HG03064 (cell line): Measurements from ENCODE around the gene EDEM1.
"Not testable (repeated sequence)": the region's sequence is repeated elsewhere in the genome, so short reads cannot be mapped to it uniquely, and the experiment has no call there.

Experiments
- ATAC-seq: cut with Tn5 transposase; IDR thresholded peaks from one replicate; pipeline ENCODE4 v1.9.1; 2021; ENCODE audit warnings: low read depth; ENCODE audit not compliant: unreplicated experiment

The EDEM1 gene

DNA sequence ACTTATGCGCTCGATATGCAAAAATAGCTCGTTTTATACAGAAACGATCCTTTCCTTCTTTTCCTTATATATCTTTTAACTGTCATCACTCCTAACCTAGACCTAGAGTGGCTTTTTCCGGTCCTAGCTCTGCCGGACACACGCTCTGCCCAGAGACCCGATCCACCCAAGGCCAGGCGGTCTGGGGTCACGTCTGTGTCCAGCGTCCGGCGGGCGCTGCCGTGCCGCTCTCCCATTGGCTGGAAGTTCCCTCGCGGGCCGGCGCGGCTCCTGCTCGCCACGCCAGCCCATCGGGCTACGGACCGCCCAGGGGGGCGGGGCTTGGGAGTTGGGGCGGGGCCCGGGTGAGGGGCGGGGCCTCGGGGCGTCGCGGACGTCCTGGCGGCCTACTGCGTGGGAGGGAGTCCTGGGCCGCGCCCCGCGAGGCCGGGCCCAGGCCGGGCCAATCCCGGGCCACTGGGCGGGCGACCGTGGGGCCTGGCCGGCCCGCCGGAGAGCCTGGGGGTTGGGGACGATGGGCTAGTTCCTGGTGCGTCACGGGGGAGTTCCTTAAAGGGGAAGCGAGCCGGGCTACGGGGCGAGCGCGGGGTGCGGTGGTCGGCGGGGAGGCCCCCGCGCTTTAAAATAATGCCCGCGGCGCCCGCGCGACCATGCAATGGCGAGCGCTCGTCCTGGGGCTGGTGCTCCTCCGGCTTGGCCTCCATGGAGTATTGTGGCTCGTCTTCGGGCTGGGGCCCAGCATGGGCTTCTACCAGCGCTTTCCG, at the start of gene EDEM1:
EDEM1 (plus strand) TSS at position 552 of the 764 bp plus-strand sequence; CDS start at position 651, 99 bp downstream.
- peak; percentile 79 for ATAC-seq

DNA sequence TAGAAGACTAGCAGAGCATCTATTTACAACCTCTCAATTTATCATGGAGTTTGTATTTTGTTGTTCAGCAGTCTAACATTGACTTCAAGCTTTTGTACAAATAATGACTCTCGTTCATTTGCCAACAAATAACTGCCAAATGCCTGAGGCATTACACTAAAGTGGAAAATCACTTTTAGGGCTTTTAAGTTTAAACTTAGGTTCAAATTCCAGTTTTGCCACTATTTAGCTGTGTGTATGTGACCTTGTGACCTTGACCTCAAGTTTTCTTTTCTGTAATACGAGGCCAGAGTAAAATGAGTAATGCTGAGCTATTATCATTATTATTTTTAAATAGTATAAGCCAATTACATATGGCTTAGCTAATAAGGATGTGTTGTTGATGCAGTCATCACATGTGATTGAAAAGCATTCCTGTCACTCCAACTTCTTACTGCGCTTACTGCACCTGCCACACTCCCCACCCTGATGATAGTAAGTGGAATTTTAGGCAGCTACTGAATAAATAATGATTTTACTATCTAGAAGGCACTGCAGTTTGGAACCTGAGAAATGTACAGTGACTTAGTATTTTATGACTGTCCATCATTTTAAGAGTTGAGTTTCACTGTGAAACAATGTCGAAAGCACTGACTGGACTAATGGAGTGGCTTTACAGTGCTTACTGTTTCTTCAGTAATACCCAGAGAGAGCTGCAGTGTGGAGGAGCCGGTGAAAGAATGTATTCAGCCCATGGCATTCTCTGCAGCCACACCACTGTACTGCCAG, 49.1 kb upstream of the EDEM1 start:
- ATAC-seq = no peak

DNA sequence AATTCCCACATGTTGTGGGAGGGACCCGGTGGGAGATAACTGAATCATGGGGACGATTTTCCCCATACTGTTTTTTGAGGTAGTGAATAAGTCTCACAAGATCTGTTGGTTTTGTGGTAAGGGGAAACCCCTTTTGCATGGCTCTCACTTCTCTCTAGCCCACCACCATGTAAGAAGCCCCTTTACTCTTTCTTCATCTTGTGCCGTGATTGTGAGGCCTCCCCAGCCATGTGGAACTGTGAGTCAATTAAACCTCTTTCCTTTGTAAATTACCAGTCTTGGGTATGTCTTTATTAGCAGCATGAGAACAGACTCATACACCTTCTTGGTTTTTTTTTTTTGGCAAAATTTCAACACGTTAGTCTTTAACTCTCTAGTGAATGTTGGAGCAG, 47.3 kb upstream of the EDEM1 start:
- ATAC-seq = no peak

DNA sequence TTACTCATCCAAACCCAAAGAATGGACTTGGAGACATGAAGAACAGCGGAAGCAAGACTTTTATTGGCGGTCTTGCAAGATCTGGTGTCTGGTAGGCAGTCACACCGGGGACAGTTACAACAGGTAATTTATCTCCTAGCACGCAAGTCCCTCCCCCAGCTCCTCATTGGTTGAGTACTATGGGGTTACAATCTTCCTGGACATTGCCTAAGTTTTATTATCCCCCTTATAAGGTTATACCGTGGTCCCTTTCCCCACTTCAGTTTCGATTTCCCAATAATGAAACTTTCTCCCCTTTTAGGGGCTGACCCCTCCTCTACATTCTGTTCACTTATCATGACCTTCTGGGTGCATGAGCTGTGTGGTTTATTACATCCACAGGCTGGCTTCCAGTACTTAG, 46.7 kb upstream of the EDEM1 start:
- no peak for ATAC-seq

DNA sequence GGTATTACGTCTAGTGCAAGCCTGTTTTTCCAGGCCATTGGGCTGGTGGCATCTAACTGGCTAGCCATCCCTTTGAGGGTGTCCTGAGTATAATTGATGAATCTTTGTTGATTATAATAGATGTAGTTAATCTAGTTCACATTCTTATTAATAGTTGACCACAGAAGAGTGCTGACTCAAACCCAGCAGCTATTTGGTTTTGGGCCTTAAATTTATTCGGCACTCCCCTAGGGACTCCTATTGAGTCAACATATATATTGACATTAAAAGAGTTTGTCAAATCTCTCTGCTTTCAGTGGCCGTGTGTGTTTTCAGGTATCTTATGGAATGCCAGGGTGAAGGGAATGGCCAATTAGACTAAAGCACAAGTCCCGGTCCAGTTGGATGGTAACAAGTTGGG, 45.7 kb upstream of the EDEM1 start:
- ATAC-seq = no peak

DNA sequence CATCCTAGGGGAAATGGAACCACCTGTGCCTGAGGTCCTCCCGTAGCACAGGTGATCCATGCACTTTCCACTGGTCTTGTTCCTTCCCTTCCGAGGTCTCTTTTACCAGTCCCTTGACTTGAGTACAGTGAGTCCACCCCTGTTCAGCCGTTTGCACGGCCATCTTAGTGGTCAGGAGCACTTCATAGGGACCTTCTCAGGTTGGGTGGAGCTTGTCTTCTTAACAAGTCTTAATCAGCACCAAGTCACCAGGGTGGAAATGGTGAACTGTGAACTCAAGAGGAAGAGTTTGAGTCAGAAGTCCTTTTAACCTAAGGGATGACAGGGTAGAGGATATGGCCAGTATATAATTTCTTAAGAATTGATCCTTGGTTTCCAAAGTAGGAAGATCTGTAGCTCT, 44.0 kb upstream of the EDEM1 start:
- ATAC-seq = no peak

DNA sequence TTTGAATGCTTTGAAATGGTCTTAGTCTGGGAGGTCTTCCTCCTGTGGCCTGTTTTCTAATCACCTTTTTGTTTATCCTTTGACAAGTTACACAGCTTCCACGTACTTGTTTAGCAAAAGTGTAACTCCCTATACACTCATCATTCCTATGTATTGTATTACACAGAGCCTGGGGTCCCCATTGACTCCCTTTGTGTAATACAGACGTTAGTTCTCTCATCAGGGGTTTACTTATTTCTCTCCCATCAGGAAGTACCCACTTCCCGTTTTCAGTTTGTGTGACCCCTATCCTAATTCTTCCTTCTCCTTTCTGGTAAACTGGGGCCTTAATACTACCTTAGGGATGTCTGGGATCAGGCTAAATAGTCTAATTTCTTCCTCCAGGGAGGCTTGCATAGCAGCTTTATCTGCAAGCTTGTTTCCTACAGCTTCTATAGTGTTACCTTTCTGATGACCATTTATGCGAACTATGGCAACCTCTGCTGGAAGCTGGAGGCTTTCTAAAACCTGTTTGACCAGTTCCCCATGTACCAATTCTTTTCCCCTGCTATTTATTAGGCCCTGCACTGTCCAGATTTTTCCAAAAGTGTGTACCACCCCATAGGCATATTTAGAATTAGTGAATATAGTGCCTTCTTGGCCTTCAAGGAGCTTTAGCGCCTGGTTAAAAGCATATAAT, 43.1 kb upstream of the EDEM1 start:
- no peak for ATAC-seq

DNA sequence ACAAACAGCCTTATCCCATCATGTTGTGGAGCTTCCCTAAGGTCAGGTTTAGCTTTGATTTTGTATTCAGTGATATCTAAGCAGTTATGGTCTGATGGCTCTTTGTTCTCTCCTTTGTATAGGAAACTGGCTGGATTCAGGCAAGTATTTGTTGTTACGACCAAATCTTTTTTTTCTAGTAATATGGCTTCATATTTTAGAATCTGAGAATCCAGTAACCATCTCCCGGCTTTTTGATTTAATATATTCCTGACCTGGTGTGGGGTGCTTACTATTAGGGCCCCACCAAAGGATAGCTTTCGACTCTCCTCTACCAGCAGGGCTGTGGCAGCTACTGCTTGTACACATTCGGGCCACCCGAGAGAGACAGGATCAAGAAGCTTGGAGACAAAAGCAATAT, 42.4 kb upstream of the EDEM1 start:
- no peak for ATAC-seq

DNA sequence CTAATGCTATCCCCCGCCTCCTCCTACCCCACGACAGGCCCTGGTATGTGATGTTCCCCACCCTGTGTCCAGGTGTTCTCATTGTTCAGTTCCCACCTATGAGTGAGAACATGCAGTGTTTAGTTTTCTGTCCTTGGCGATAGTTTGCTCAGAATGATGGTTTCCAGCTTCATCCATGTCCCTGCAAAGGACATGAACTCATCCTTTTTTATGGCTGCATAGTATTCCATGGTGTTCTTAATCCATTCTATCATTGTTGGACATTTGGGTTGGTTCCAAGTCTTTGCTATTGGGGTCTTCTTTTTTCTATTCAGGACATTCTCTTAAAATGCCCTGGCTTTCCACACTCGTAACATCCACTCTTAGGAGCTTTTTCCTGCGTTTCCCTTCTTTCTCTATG, 40.4 kb upstream of the EDEM1 start:
- not testable (repeated sequence) for ATAC-seq

DNA sequence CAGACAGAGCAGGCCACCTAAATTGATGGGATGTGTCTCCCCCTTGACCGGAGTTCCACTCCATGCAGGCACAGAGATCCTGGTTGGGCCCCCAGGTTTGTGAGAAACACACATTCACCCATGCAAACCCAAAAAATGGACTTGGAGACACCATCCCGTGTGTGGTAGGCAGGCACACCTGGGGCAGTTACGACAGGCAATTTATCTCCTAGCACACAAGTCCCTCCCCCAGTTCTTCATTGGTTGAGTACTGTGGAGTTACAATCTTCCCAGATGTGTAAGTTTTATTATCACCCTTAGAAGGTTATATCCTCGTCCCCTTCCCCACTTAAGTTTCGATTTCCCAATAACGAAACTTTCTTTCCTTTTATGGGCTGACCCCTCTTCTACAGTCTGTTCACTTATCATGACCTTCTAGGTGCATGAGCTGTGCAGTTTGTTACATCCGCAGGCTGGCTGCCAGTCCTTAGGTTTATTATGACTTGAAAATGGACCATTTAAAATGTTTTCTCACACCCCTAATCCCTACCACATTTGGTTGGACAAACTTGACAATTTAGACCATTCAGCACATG, 38.1 kb upstream of the EDEM1 start:
- no peak for ATAC-seq

DNA sequence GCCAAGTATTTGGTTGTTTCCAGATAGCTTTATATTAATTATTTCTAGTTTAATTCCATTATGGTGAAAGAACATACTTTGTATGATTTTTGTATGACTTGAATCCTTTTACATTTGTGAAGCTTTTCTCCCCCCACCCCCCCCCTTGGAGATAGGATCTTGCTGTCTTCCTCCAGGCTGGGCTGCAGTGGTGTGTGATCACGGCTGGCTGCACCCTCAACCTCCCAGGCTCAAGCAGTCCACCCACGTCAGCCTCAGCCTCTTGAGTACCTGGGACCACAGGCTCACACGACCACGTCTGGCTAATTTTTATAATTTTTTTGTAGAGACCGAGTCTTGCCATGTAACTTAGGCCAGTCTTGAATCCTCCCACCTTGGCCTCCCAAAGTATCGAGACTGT, 35.9 kb upstream of the EDEM1 start:
- no peak for ATAC-seq

DNA sequence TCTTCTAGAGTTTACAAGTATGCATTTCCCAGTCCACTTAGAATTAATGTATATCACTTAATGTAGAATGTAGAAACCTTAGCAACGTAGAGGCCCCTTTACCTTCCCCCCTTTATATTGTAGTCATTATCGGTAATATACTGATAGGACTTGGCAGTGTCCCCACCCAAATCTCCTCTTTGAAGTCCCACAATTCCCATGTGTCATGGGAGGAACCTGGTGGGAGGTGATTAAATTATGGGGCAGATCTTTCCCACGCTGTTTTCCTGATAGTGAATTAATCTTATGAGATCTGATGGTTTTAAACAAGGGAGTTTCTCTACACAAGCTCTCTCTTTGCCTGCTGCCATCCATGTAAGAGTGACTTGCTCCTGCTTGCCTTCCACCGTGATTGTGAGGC, 34.4 kb upstream of the EDEM1 start:
- ATAC-seq = no peak

DNA sequence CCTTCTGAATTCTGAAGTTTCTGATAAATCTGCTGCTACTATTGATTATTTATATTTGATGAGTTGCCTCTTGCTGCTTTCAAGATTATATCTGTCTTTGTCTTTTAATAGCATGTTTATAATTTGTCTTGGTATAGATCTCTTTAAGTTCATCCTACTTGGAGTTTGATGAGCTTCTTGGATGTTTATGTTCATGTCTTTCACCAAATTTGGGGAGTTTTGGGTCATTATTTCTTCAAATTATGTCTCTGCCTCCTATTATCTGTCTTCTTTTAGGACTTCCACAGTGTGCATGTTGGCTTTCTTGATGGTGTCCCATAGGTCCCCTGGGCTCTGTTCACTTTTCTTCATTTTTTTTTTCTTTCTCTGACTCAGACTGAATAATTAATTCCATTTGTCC, 32.3 kb upstream of the EDEM1 start:
- ATAC-seq = no peak

DNA sequence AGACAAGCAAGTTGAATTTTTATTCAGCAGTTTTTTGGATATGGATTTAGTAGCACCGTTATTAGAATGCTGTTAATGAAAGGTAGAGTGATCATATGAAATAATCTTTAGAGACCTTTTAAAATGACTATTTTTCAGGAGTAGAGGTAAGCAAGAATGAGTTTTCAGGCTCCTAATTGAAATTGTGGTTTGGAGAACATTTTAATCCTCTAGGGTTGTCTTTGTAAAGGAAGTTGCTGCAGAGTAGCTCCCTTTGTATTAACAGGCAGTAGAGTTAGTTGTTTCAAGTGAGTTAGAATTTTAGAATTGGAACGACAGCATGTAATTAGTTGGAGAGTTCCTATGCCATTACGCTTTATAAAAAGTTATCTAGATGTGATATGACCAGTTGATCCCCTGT, 27.2 kb upstream of the EDEM1 start:
- no peak for ATAC-seq

DNA sequence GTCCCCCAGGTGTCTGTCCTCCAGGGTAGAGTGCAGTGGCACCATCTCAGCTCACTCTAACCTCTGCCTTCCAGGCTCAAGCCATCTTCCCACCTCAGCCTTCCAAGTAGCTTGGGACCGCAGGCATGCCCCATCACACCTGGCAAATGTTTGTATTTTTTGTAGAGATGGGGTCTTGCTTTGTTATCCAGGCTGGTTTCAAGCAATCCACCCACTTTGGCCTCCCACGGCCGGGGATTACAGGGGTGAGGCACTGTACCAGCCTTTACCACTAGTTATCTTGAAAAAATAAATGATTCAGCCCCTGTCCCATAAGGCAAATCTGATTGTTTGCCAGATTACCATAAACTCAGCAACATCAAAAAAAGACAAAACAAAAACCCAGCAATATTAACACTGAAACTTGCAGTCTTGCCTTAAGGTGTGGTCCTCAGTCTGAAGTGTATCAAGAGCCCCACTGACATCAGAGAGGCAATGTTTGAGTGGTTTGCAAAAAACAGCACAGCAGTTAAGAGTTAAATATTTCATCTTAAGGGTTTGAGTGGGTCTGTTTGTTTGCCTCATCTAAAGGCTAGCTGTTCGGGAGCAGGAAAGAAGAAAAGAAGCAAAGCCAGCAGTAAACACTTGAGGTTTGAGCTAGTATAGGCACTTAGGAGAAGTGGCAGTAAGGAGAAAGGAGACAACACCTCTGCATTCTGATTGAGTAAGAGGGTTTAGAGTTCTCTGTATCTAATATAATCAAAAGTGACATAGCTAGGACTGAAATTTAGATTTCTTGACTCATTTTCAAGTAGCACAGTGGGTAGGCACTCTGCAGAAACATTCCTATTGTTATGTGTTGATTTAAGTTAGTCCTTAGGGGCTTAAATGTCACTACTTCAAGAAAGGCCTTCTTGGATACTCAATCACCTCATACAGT, 26.3 kb upstream of the EDEM1 start:
- no peak for ATAC-seq

DNA sequence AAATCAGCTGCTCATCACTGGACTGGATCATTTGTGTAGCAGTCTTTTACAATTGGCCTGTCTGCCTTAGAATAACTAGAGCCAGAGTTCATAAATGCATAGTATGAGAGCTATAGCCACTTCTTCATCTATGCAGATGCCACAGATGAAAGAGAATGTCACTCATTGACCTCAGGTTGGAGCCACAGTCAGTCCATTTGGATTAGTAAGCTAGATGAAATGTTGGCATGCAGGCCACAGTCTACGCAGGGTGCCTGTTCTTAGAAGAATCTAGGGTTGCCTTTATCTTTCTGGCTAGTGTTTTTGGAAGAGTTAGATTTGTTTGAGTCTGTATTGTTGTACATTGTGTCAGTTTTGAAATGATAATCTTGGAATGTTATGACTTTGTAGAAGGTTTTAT, 25.4 kb upstream of the EDEM1 start:
- no peak for ATAC-seq

DNA sequence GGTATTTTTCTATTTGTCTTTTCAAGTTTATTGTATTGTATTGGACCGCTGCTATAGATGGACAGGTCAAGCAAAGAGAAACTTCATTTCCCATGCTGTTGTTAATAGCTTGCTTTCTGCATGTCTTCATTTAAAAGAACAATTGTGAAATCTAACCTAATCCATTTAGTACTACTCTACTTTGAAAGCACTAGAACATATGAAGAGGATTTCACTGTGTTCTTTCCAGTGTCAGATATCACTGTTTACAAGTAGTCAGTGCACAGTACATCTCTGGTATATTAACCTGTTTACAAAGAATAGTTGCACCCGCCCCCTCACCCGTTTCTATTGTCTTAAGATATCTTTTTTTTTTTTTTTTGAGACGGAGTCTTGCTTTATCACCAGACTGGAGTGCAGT, 21.8 kb upstream of the EDEM1 start:
- no peak for ATAC-seq

DNA sequence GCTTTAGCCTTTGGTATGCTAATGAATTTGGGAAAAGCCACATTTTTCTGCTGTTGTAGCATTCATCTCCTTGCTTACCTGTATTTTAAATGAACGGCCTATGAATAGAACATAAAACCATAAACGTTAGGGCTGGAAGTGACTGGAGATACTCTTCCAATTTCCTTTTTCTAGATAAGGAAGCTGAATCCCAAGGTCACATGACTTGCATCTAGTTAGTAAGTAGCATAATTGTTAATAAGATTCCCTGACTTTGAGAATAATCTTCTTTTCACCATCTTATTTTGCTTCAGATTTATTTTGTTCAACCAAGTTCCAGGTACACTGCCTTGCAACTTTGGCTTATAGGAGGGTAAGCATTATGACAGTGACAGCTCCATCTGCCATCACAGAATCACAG, 20.7 kb upstream of the EDEM1 start:
- no peak for ATAC-seq

DNA sequence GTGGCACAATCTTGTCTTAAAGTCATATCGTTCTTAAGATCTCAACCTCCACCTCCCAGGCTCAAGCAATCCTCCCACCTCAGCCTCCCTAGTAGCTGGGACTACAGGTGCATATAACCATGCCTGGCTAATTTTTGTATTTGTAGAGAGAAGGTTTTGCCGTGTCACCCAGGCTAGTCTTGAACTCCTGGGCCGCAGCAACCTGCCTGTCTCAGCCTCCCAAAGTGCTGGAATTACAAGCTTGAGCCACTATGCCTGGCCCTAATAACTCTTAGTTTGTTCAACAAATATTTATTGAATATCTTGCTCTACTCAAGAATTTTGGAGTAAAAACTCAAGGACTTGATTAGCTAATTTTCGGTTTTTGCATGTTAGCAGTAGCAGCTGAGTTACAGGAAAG, 19.4 kb upstream of the EDEM1 start:
- no peak for ATAC-seq

DNA sequence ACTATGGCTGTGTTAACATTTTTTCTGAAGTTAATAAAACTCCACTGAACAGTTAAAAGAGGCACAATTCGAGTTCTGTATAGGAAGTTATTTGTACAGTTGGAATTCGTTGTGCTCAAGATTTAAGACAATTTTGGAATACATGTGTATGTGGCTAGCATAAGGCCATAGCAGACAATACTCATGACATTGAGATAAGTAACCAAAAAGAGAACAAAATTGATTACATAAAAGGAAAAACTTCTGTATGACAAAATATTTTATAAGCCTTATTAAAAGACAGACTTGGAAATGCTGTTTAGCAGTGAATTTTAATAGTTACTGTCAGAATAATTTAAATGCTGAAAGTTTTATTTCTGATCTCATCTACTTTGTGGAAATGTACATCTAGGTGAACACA, 17.7 kb upstream of the EDEM1 start:
- ATAC-seq = no peak
